DOHH2 (cell line): ENCODE data around the gene KAT7.

Experiments
- H3F3A ChIP-seq: fragments of 200-600 bp; sonication (generic), shearing (Covaris generic); 2 replicates; pipeline ENCODE4 v1.6.0; 2016; ENCODE audit warnings: antibody characterized with exemption, mild to moderate bottlenecking; ENCODE audit not compliant: control insufficient read depth, insufficient read depth
- H3K27ac ChIP-seq: fragments of 200-600 bp; sonication (generic); 2 replicates; pipeline ENCODE4 v1.5.1; 2014; ENCODE audit warnings: low read depth, mild to moderate bottlenecking, low read length, moderate library complexity
- H3K27me3 ChIP-seq: fragments of 200-600 bp; sonication (generic); 2 replicates; pipeline ENCODE4 v1.6.1; 2014; ENCODE audit warnings: mild to moderate bottlenecking, low read length, mixed read lengths; ENCODE audit not compliant: control insufficient read depth
- H3K36me3 ChIP-seq: fragments of 200-600 bp; sonication (generic); 2 replicates; pipeline ENCODE4 v1.6.1; 2014; ENCODE audit warnings: mild to moderate bottlenecking, low read length, moderate library complexity, mixed read lengths; ENCODE audit not compliant: control insufficient read depth
- H3K4me1 ChIP-seq: fragments of 200-600 bp; sonication (generic); 2 replicates; pipeline ENCODE4 v1.6.1; 2014; ENCODE audit warnings: mild to moderate bottlenecking, low read length, mixed read lengths; ENCODE audit not compliant: control insufficient read depth
- H3K4me2 ChIP-seq: fragments of 200-600 bp; sonication (generic); 2 replicates; pipeline ENCODE4 v1.6.0; 2014; ENCODE audit warnings: mild to moderate bottlenecking, low read length, moderate library complexity
- H3K4me3 ChIP-seq: fragments of 200-600 bp; sonication (generic); 2 replicates; pipeline ENCODE4 v1.5.1; 2014; ENCODE audit warnings: mild to moderate bottlenecking, low read length, mixed read lengths
- H3K79me2 ChIP-seq: fragments of 200-600 bp; sonication (generic); 2 replicates; pipeline ENCODE4 v1.6.1; 2014; ENCODE audit warnings: mild to moderate bottlenecking, low read length, mixed read lengths; ENCODE audit not compliant: control insufficient read depth
- H3K9me2 ChIP-seq: fragments of 200-600 bp; sonication (generic); replicated peaks from 2 replicates; pipeline ENCODE4 v1.6.1; 2014; ENCODE audit warnings: mild to moderate bottlenecking, low read length, mixed read lengths; ENCODE audit not compliant: control insufficient read depth
- H3K9me3 ChIP-seq: fragments of 200-600 bp; sonication (generic); 2 replicates; pipeline ENCODE4 v1.6.1; 2014; ENCODE audit warnings: antibody characterized with exemption, low read length, mixed read lengths; ENCODE audit not compliant: control insufficient read depth, insufficient read depth
- H4K20me1 ChIP-seq: fragments of 200-600 bp; sonication (generic); 2 replicates; pipeline ENCODE4 v1.6.0; 2014; ENCODE audit warnings: low read depth, mild to moderate bottlenecking, antibody characterized with exemption, low read length, moderate library complexity; ENCODE audit not compliant: control insufficient read depth, insufficient read depth
- CTCF ChIP-seq: fragments of 200-600 bp; sonication (generic); IDR thresholded peaks from one replicate; pipeline ENCODE4 v1.5.1; 2014; ENCODE audit warnings: antibody characterized with exemption, mild to moderate bottlenecking, low read depth, low read length; ENCODE audit not compliant: poor library complexity, severe bottlenecking
- EZH2phosphoT487 ChIP-seq: fragments of 200-600 bp; sonication (generic); IDR thresholded peaks from 2 replicates; pipeline ENCODE4 v1.6.1; 2017; ENCODE audit warnings: borderline replicate concordance, mild to moderate bottlenecking, antibody characterized with exemption, low read length, moderate library complexity, mixed read lengths

The KAT7 gene

DNA sequence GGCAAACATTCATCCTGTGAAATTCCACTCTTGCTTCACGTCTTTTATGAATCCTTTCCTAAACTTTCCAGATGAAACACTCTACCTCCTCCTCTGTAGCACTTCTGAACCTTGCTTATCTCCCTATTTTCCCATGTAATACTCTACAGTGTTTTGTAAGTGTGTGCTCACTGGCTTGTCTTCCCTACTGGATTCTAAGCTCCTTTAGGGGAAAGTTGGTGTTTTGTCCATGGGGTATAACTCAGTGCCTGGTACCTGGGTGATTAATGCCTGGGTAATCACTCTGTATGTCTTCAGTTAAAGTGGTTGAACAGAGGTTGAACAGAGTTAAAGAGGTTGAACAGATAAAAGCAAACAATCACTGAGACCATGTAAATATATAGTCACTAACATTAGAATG, 3.8 kb upstream of the KAT7 start:
- peaks cover 4% of the 10 kb centered on the region for H4K20me1 ChIP-seq
- peaks cover 8% of the 10 kb centered on the region for H3K36me3 ChIP-seq
- H3K4me1 ChIP-seq, result peaks cover 15% of the 10 kb centered on the region
- no peaks in the 10 kb centered on the region for H3K9me2 ChIP-seq
- H3F3A ChIP-seq, result no peaks in the 10 kb centered on the region
- no peak overlapping the region for H3K27ac ChIP-seq
- peaks cover 10% of the 10 kb centered on the region for H3K79me2 ChIP-seq
- H3K27me3 ChIP-seq, result no peaks in the 10 kb centered on the region
- TF ChIP-seq CTCF (no peak), EZH2phosphoT487 (no peak)
- no peaks in the 10 kb centered on the region for H3K9me3 ChIP-seq
- no peak overlapping the region for H3K4me3 ChIP-seq
- no peak overlapping the region for H3K4me2 ChIP-seq

DNA sequence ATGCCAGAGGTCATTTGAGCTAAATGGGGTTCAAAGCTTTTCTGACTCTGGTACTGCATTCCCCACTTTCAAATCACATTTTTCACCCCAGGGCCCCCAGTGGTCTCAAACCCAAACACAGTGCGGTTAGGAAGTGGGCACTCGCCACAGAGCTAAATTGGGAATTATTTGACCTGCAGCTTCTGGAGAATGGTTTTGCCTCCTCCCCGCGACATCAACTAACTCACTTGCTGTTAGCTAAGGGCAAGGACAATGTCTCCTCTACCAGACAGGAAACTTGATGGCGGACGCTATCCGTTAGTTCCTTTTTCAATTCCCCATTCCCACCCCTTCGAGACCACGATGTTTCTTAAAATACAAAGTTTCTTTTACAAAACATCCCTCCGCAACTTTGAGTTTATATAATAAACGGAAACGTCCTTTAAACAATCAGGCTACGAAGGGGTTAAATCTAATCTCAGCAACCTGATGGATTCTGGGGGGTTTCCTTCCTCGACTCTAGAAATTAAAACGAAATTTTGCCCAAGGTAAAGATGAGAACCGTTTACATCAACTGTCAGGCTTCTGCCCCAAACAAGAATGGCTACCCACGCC, 500 bp upstream of the KAT7 start:
- H3K27me3 ChIP-seq, result no peaks in the 10 kb centered on the region
- no peaks in the 10 kb centered on the region for H3F3A ChIP-seq
- peak overlapping the region; percentile 93 for H3K4me3 ChIP-seq
- H3K9me2 ChIP-seq, result no peaks in the 10 kb centered on the region
- peaks cover 43% of the 10 kb centered on the region for H3K79me2 ChIP-seq
- H3K27ac ChIP-seq, result peak overlapping the region; percentile 82
- peak overlapping the region; percentile 79 for H3K4me2 ChIP-seq
- H3K36me3 ChIP-seq, result peaks cover 40% of the 10 kb centered on the region
- H3K4me1 ChIP-seq, result peaks cover 23% of the 10 kb centered on the region
- H4K20me1 ChIP-seq, result peaks cover 17% of the 10 kb centered on the region
- TF ChIP-seq CTCF, result no peak
- H3K9me3 ChIP-seq, result no peaks in the 10 kb centered on the region

GRCh38 chr17:49789243-49789578, 730 bp downstream of the KAT7 start:
- Histone ChIP-seq H4K20me1 (peaks cover 17% of the 10 kb centered on the region), H3K36me3 (peaks cover 52% of the 10 kb centered on the region), H3K9me3 (no peaks in the 10 kb centered on the region), H3K79me2 (peaks cover 55% of the 10 kb centered on the region), H3K9me2 (no peaks in the 10 kb centered on the region), H3K27me3 (no peaks in the 10 kb centered on the region), H3K4me3 (peak overlapping the region; percentile 93), H3K27ac (no peak overlapping the region), H3F3A (no peaks in the 10 kb centered on the region), H3K4me2 (peak overlapping the region; percentile 73), H3K4me1 (peaks cover 23% of the 10 kb centered on the region)
- TF ChIP-seq EZH2phosphoT487 (no peak), CTCF (no peak)
